GM13977 (cell line): ENCODE results near the gene WDR20.

Source experiments
- DNase-seq: peaks from one replicate; pipeline ENCODE4 v3.0.0; 2012; ENCODE audit warnings: low spot score
- in situ Hi-C: fragments of 300-500 bp; cut with MboI; formaldehyde crosslinking; loops from one replicate; pipeline ENCODE4 v1.12.0; 2022; ENCODE audit warnings: low sequenced_read_pairs, low pct_unique_long_range_greater_than_20kb, mixed read lengths, inconsistent platforms; ENCODE audit not compliant: unreplicated experiment
- TF ChIP-seq, protein P1 (sequence below): IDR thresholded peaks from 2 replicates; pipeline ENCODE4 v1.5.1; 2012; ENCODE audit warnings: mild to moderate bottlenecking, control low read depth; ENCODE audit not compliant: insufficient read depth; ENCODE audit errors: extremely low read depth, missing control alignments

WDR20 gene

DNA sequence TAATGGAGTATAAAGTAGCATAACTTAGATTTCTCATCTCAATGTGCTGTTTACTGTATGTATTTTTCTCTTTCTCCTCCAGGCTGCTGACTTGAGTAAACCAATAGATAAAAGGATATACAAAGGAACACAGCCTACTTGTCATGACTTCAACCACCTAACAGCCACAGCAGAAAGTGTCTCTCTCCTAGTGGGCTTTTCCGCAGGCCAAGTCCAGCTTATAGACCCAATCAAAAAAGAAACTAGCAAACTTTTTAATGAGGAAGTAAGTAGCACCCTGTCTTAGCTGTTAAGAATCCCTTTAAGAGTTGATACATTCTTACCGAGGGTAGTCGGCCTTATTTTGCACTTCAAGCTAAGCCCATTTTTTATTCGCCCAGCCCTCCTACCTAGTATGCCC is 55.2 kb downstream of the WDR20 start:
- in situ Hi-C loops, result no loop called here

DNA sequence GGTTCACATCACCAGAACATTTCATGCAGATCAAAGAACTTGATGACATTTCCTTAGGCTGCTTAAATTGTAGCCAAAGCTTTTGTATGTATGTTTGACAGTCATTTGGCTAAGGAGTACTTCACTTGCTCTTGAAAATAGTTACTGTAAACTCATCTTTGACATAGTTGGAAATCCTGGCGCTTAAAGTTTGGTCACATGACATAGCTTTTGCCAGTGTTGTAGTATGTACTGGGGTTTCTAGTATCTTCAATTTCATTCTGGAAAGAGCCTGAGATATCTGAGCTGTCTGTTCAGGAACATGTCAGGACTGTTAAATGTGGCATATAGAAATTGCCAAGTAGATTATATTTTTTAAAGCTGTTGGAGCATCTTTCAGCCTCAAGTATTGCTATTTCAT is 55.7 kb downstream of the WDR20 start:
- in situ Hi-C loops, result no loop called here
- DNase-seq, result no peak
- TF ChIP-seq, protein P1, sequence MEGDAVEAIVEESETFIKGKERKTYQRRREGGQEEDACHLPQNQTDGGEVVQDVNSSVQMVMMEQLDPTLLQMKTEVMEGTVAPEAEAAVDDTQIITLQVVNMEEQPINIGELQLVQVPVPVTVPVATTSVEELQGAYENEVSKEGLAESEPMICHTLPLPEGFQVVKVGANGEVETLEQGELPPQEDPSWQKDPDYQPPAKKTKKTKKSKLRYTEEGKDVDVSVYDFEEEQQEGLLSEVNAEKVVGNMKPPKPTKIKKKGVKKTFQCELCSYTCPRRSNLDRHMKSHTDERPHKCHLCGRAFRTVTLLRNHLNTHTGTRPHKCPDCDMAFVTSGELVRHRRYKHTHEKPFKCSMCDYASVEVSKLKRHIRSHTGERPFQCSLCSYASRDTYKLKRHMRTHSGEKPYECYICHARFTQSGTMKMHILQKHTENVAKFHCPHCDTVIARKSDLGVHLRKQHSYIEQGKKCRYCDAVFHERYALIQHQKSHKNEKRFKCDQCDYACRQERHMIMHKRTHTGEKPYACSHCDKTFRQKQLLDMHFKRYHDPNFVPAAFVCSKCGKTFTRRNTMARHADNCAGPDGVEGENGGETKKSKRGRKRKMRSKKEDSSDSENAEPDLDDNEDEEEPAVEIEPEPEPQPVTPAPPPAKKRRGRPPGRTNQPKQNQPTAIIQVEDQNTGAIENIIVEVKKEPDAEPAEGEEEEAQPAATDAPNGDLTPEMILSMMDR, result no peak

More for the DNA sequence above, 55.2 kb downstream of the WDR20 start:
- DNase-seq, result no peak
- TF ChIP-seq, protein P1, result no peak

DNA sequence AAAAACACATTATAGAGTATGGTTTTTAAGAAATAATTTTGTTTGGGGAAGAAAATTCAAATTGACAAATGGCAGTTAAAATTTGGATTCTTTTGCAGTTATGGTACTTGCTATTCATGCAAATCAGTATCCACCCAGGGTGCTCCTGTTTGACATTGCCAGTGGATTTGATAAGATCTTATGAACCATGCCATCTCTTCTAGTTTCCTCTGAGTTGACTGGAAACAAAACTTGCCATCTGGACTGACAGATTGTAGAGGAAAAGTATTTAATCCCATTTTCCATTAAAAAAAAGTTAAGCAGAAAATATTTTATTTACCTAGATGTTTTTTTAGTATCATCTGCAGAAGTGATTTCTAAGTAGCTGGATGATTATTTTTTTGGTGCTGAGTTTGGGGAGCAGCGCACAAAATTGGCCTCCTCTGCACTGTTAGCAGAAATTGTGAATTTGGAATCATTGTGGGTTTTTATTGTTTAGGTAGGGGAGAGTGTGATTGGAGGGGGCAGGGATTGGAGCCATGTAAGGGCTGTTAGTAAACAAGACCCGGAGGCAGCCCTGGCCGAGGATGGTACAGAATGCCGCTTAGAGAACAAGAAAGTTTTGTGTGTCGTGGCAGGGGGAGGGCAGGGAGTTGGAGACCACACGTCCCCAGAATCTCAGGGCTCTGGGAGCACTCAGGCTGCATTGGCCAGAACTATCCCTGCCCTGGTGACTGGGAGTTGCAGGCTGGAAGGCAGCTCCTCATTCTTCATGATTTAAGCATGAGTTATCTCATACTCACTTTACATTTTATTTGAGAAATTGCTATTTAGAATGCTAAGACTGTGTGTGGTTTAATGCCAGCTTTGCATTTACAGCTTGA is 56.6 kb downstream of the WDR20 start:
- DNase-seq, result no peak
- TF ChIP-seq, protein P1, result no peak
- in situ Hi-C loops, result no loop called here

DNA sequence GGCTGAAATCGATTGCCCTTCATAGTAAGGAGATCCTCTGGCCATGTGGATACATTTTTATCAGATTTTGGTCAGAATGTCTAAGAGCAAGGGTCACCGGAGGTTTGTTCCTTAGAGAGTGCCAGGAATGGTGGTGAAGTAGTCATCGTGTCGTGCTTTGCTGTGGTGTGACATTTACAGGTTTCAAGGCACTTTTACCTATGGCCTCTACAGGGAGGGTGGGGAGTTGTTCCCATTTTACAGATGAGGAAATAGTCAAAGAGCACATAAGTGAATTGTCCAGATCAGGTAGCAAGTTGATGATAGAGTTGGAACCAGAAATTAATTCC is 57.2 kb downstream of the WDR20 start:
- in situ Hi-C loops, result no loop called here
- no peak for DNase-seq
- TF ChIP-seq, protein P1, result no peak

- TF ChIP-seq, protein P1, result no peak
- DNase-seq, result no peak
- in situ Hi-C loops, result no loop called here
These were observed 57.7 kb downstream of the WDR20 start for GRCh38 chr14:102197317-102197853.

DNA sequence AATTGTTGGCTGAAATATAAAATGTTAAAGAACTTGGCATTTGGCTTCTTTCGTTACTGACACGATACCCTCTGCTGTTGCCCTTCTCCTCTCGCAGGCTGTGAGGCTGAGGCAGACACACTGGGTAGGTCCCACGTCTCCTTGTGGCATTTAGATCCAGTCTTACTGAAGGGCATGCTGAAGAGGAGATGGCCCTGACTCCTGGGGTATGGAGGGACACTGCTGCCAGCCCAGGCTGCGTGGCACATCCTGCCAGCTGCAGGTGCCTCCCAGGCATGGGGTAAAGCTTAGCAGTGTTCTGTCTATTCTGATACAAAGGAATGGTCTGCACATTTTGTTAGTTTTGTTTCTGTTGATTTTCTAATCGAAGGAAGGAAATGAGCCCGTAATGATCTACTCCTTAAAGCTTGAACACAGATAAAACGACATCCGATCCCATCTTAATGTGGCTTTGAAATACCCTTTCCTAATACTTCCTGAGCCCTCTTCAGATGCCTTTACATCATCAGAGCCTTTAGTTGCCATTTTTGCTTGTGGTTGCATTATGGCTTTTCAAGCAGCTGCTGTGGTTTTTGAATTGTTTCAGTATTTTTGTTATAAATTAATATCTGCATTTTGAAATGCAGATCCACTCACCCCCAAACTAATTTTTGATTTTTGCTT is 61.1 kb downstream of the WDR20 start:
- TF ChIP-seq, protein P1, result no peak
- in situ Hi-C loops, result no loop called here
- DNase-seq, result no peak
